HUDEP-2 (cell line): ENCODE measurements around the gene TANGO6.

Experiments
- DNase-seq, 76 experiments: peaks; one replicate each; lab custom pipeline; 2025; ENCODE audit not compliant: unreplicated experiment in 76 of 76; lab: John Stamatoyannopoulos, UW

TANGO6 gene

GRCh38 chr16:68860978-68861892 lies 17.9 kb downstream of the TANGO6 start:
- no peak for DNase-seq

GRCh38 chr16:68866933-68867332 lies 23.6 kb downstream of the TANGO6 start:
- no peak for DNase-seq

GRCh38 chr16:68869492-68870088 lies 26.3 kb downstream of the TANGO6 start:
- DNase-seq = no peak

GRCh38 chr16:68873635-68874471 lies 30.5 kb downstream of the TANGO6 start:
- DNase-seq = no peak

- DNase-seq = no peak
Observed at GRCh38 chr16:68875871-68876270, 32.5 kb downstream of the TANGO6 start.

GRCh38 chr16:68883685-68884084 lies 40.4 kb downstream of the TANGO6 start:
- no peak for DNase-seq

- no peak for DNase-seq
Observed at GRCh38 chr16:68884401-68884800, 41.1 kb downstream of the TANGO6 start.

GRCh38 chr16:68884861-68885720 lies 41.8 kb downstream of the TANGO6 start:
- no peak for DNase-seq

GRCh38 chr16:68887107-68887506 lies 43.8 kb downstream of the TANGO6 start:
- DNase-seq = no peak

- no peak for DNase-seq
Observed at GRCh38 chr16:68889508-68890150, 46.3 kb downstream of the TANGO6 start.

GRCh38 chr16:68892214-68892613 lies 48.9 kb downstream of the TANGO6 start:
- no peak for DNase-seq

- DNase-seq = no peak
Observed at GRCh38 chr16:68892898-68893297, 49.6 kb downstream of the TANGO6 start.

- peak in 3 of 76 experiments; percentile 0 to 8 (median 1) for DNase-seq
Observed at GRCh38 chr16:68893710-68894705, 50.7 kb downstream of the TANGO6 start.

GRCh38 chr16:68894714-68895113 lies 51.4 kb downstream of the TANGO6 start:
- DNase-seq = no peak

GRCh38 chr16:68898026-68898425 lies 54.7 kb downstream of the TANGO6 start:
- no peak for DNase-seq

- DNase-seq = no peak
Observed at GRCh38 chr16:68900009-68900408, 56.7 kb downstream of the TANGO6 start.

- DNase-seq = peak in 26 of 76 experiments; percentile 1 to 53 (median 22)
Observed at GRCh38 chr16:68902003-68902968, 59.0 kb downstream of the TANGO6 start.
